Left lung (tissue), 10 donors: Measurements from ENCODE around the gene SMIM36. TPM values are rescaled to one million over a fixed set of nuclear protein-coding genes. Genes with fewer than 3 reads are reported as not detected.
"Not testable (repeated sequence)": the region's sequence is repeated elsewhere in the genome, so short reads cannot be mapped to it uniquely, and the experiment has no call there.

Experiments used
- ATAC-seq: fragments of 200-7000 bp; cut with Tn5 transposase; one replicate; pipeline ENCODE4 v1.9.1; 2020; ENCODE audit warnings: moderate library complexity
- DNase-seq, 4 donors: peaks; one replicate each; pipeline ENCODE4 v3.0.0-alpha.2; 2013 to 2020
- H3K27ac ChIP-seq, 2 donors: fragments of 200-600 bp; sonication (generic) in 1 of 2; one replicate each; pipeline versions ENCODE4 v1.5.0 to v1.8.0; 2020 to 2021
- H3K27me3 ChIP-seq, 2 donors: fragments of 200-600 bp; sonication (generic) in 1 of 2; one replicate each; pipeline versions ENCODE4 v1.5.0 to v1.8.0; 2020 to 2021
- H3K36me3 ChIP-seq, 2 donors: fragments of 200-600 bp; sonication (generic) in 1 of 2; one replicate each; pipeline versions ENCODE4 v1.5.0 to v1.8.0; 2020 to 2021
- H3K4me1 ChIP-seq, 2 donors: fragments of 200-600 bp; one replicate each; pipeline ENCODE4 v1.8.0; 2021
- H3K4me3 ChIP-seq, 2 donors: fragments of 200-600 bp; sonication (generic) in 1 of 2; one replicate each; pipeline versions ENCODE4 v1.5.0 to v1.8.0; 2020 to 2021; ENCODE audit warnings: mild to moderate bottlenecking in 1 of 2
- H3K9me3 ChIP-seq, 2 donors: fragments of 200-600 bp; sonication (generic) in 1 of 2; one replicate each; pipeline versions ENCODE4 v1.5.0 to v1.8.0; 2020 to 2021
- intact Hi-C, 2 donors: fragments of 100-400 bp; cut with DNase I; formaldehyde crosslinking; loops; one replicate each; pipeline versions ENCODE4 v1.11.2 to v1.14.2; 2022
- polyA plus RNA-seq, 6 donors: library from polyadenylated mRNA; unstranded; fragments of 120-200 nt; gene quantifications; one replicate each; pipeline ENCODE4 v1.2.1, GENCODE V29; 2013; ENCODE audit not compliant: insufficient read length in 6 of 6
- total RNA-seq, 2 donors: library from RNA; stranded (reverse); fragmentation: NEBNext Ultra II Directional; extraction: Animal tissue kit (Norgen Biotek cat#: 25700); gene quantifications; one replicate each; pipeline ENCODE4 v1.2.1, GENCODE V29; 2021
- TF ChIP-seq, protein P1 (sequence below), 2 donors: fragments of 200-600 bp; sonication (generic) in 1 of 2; IDR thresholded peaks; one replicate each; pipeline versions ENCODE4 v1.5.0 to v1.8.0; 2021; ENCODE audit warnings: antibody characterized with exemption in 2 of 2
- donor health status: DM: no; HTN: yes; CAD: no.
- donor health status: DM: no; HTN: no; CAD: no.

The SMIM36 gene
- total and polyA plus RNA-seq, 8 donors, result 0.11 to 0.28 (median 0.26) TPM; not detected in 2

DNA sequence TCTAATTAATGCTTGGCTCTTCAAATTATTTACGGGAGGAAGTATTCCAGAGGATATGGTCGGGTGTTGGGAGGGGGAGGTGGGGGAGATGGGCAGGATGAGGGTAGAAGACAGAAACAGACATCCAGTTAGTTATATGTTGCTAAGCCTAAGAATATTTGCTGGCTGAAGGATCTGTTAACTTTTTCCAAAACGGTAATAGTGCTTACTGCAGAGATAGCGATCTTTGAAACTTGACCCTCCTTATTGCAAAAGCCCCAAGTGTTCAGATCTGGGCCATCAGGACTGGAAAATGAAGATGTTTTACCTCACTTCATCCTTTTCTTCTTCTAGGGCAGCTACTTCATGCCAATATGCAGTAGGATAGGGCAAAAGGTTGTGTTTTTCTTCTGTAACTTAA, 62.6 kb downstream of the SMIM36 start:
- no peak for ATAC-seq

DNA sequence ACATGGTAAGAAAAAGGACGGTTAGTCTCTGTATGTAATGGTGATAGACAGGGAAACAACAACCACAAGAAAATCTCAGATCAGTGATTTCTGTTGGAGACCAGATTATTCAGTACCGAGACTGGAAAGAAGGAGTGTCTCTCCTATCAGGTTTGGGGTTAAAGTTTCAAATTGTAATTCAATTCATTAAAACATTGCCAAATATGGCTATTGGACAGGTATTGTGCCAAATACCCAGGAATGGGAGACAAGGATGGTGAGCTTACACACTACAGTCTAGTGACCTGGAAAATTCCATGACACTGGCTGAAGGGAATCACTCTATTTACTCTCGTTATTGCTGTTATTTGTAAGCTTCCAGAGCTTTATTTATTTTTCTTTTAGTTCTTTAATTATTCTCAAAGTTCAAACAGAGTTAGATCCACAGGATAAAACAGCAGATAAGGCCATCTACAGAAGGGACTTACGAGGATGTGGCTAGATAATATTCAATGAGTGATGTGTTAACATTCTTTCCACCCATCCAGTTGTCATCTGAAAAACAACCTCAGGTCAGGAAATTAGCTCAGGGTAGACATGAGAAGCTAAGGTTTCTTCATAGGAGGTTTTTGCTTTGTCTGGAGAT, 64.6 kb downstream of the SMIM36 start:
- H3K27ac ChIP-seq, result no peak overlapping the region
- ATAC-seq (no peak), DNase-seq (no peak)
- H3K4me1 ChIP-seq, result peaks cover 0 to 6% of the 10 kb centered on the region in 2 donors
- no peaks in the 10 kb centered on the region for H3K36me3 ChIP-seq
- no peaks in the 10 kb centered on the region for H3K27me3 ChIP-seq
- H3K4me3 ChIP-seq, result no peak overlapping the region
- H3K9me3 ChIP-seq, result no peaks in the 10 kb centered on the region
- intact Hi-C loops, result no loop called here
- TF ChIP-seq, protein P1, sequence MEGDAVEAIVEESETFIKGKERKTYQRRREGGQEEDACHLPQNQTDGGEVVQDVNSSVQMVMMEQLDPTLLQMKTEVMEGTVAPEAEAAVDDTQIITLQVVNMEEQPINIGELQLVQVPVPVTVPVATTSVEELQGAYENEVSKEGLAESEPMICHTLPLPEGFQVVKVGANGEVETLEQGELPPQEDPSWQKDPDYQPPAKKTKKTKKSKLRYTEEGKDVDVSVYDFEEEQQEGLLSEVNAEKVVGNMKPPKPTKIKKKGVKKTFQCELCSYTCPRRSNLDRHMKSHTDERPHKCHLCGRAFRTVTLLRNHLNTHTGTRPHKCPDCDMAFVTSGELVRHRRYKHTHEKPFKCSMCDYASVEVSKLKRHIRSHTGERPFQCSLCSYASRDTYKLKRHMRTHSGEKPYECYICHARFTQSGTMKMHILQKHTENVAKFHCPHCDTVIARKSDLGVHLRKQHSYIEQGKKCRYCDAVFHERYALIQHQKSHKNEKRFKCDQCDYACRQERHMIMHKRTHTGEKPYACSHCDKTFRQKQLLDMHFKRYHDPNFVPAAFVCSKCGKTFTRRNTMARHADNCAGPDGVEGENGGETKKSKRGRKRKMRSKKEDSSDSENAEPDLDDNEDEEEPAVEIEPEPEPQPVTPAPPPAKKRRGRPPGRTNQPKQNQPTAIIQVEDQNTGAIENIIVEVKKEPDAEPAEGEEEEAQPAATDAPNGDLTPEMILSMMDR (IDR thresholded peaks at IDR 0.05), result no peak

More for the DNA sequence above, 62.6 kb downstream of the SMIM36 start:
- Histone ChIP-seq H3K9me3 (no peaks in the 10 kb centered on the region), H3K27ac (no peak overlapping the region), H3K4me1 (peaks cover 8 to 13% of the 10 kb centered on the region in 2 donors), H3K36me3 (no peaks in the 10 kb centered on the region), H3K4me3 (no peak overlapping the region), H3K27me3 (no peaks in the 10 kb centered on the region)
- TF ChIP-seq, protein P1 (IDR thresholded peaks at IDR 0.05), result no peak
- DNase-seq, result peak in 1 of 4 donors; percentile 40
- intact Hi-C loops, result no loop called here

DNA sequence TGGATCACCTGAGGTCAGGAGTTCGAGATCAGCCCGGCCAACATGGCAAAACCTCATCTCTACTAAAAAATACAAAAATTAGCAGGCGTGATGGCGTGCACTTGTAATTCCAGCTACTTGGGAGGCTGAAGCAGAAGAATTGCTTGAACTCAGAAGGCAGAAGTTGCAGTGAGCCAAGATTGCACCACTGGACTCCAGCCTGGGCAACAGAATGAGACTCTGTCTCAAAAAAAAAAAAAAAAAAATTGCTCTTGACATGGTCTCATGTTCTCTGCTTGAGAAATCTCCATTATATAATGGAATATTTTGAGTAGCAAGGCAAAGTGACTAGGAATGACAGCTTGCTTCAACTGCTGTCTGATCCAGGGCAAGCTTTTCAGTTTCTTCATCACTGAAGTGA, 65.2 kb downstream of the SMIM36 start:
- H3K27me3 ChIP-seq, H3K36me3 ChIP-seq, intact Hi-C loops, H3K9me3 ChIP-seq, H3K4me3 ChIP-seq, H3K4me1 ChIP-seq, DNase-seq: not testable (repeated sequence)
- peak; percentile 35 for ATAC-seq
- H3K27ac ChIP-seq, result peak overlapping the region in 1 of 2 donors; percentile 2

DNA sequence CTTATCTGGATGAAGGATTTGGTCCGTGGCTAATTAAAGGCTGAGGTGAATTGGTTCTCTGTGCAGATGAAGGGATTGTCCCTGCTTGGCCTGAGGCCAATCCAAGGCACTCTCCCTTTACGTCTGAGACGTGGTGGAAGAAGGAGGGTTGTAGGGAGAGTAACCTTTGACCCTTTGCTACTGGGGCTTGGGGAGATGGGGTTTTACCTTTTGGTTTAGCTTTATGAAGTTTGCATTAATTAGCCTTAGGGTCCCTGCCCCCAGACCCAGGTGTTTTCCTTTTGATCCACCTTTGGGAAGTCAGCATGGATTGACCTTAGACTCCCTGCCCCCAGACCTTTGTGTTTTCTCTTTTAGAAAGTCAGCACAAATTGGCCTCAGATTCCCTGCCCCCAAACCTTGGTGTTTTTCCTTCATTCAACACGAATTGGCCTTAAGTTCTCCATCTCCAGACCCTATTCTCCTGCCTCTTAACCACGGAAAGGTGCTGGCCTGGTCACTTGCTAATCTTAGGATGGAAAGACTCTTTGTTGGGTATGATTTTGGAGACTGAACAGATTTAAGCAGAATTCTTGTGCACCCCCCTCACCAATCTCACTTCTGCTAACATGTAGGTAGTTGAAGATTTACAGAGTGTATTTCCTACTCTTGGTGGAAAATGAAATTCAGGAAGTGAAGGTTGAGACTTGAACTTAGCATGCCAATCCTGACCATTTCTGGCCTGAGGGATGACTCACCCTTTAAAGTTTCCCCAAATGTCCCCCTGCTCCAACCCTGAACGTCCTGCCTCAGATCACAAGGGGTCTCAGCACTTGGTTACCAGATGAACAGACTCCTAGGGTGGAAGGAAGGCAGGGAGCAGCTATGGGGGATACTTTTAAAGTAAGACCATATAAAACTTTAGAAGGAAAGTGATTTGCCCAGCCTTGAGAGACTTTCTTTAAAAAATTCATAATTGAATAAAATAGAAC, 66.5 kb downstream of the SMIM36 start:
- Histone ChIP-seq H3K27ac (peak overlapping the region in 1 of 2 donors; percentile 7), H3K4me1 (peaks cover 0 to 6% of the 10 kb centered on the region in 2 donors), H3K4me3 (no peak overlapping the region), H3K9me3 (no peaks in the 10 kb centered on the region), H3K27me3 (no peaks in the 10 kb centered on the region), H3K36me3 (no peaks in the 10 kb centered on the region)
- intact Hi-C loops, result no loop called here
- ATAC-seq (peak; percentile 52), DNase-seq (no peak)
- TF ChIP-seq, protein P1 (IDR thresholded peaks at IDR 0.05), result no peak

DNA sequence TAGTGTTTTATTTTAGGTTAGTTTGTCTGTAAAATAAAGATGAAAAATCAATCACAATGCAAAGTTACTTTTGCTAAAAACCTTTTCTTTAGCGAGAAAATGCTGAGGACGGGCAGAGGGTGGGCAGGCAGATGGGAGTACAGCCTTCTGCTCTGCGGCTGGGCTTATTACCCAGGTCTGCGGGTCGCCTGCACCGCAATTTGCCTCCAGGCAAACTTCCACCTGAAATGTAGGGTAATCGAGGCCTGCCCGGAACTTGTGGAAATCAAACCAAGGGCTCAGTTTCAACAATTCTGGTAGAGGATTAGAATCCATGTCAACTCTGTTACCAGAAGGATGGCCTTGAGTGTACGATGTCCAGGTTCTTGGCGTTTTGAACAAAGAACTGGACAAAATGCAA, 67.3 kb downstream of the SMIM36 start:
- TF ChIP-seq, protein P1 (IDR thresholded peaks at IDR 0.05), result no peak
- Histone ChIP-seq H3K27ac (no peak overlapping the region), H3K4me3 (no peak overlapping the region), H3K36me3 (no peaks in the 10 kb centered on the region), H3K9me3 (no peaks in the 10 kb centered on the region), H3K27me3 (no peaks in the 10 kb centered on the region), H3K4me1 (peaks cover 0 to 6% of the 10 kb centered on the region in 2 donors)
- DNase-seq (no peak), ATAC-seq (no peak)
- intact Hi-C loops, result no loop called here
